IPS DF 19.7 (cell line): ENCODE results near the gene EHD4.

Experiments used
- DNase-seq: peaks from one replicate; pipeline ENCODE4 v3.0.0-alpha.2; 2013; ENCODE audit warnings: low read depth, low spot score

EHD4 gene

DNA sequence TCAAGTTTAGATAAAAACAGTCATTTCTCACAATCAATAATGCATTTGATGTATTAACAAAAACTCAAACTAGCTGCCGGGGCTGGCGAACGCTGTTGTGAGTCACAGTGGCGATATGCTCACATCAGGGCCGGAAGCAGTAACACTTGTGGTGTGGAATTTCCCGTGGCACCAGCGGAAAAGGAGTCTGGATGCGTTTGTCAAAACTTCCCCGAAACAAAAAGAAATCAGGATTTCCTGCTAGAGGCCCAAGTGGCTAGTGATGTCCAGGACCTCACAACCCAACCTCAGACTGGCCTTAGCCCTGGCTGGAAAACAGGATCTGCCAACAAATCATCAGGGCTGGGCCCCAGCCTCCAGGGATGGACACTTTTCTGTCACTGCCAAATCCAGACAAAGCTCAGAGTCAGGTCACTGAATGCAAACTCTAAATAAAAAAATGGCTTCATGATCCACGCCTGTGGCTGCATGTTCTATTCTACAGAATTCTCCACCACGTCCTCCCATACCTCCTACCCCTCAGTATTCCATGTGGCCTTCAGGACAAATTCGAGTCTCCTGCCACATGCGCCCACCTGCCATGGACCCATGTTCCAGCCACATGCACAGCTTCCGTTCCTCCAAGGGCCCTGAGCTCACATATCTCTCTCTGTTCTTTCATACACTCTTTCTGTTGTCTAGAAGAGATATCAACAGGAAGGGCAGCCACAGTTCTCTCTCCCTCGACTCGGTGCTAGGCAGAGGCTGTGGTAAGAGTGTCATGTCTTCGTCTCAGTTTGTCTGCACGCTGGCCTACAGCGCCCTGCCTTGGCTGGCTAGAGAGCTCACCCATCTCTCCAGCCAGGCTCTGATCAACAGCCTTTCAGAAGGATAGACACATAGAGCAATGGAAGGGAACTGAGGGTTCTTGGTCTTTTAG, 35.4 kb downstream of the EHD4 start:
- DNase-seq = no peak

DNA sequence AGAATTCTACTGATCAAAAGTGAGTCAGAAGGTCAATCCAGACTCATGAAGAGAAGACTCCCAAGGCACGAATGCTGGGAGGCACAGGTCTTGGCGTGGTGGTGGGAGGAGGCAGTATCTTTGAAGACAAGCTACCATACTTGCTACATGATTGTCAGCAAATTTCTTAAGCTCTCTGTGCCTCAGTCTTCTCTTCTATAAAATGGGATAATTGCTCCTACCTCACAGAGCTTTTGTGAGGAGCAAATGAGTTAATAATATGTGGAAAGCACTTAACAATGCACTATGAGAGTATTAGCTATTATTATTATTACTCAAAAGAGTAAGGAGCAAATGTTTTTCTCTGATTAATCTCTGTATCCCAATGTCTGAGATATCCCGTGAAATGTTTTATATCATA, 36.2 kb downstream of the EHD4 start:
- DNase-seq = no peak

- DNase-seq = no peak
Observed at GRCh38 chr15:41935566-41936020, 36.8 kb downstream of the EHD4 start.

DNA sequence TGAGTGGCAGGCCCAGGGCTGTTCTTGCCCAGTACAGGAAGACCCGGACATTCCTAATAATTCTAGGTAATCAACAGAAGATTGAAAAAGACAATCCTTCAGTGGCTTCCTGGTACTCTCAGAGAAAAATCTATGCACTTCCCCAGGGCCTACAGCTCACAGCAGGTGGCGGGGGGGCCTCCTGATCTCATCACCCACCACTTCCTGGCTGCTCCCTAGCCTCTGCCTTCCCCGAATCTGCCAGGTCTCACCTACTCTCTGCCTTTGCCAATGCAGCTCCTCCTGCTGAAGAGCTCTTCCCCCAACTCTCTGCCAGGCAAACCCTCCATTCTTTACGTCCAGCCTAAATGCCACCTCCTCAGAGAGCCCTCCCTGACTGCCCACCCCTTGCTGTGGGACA, 37.5 kb downstream of the EHD4 start:
- no peak for DNase-seq

- DNase-seq = no peak
Observed at GRCh38 chr15:41933771-41934170, 38.6 kb downstream of the EHD4 start.

GRCh38 chr15:41933326-41933725, 39.0 kb downstream of the EHD4 start:
- no peak for DNase-seq

GRCh38 chr15:41932511-41933289, 39.7 kb downstream of the EHD4 start:
- DNase-seq = no peak

- no peak for DNase-seq
Observed at GRCh38 chr15:41932101-41932500, 40.3 kb downstream of the EHD4 start.

GRCh38 chr15:41930867-41931222, 41.5 kb downstream of the EHD4 start:
- no peak for DNase-seq

GRCh38 chr15:41930221-41930866, 42.0 kb downstream of the EHD4 start:
- no peak for DNase-seq

GRCh38 chr15:41928637-41929620, 43.4 kb downstream of the EHD4 start:
- DNase-seq = no peak

DNA sequence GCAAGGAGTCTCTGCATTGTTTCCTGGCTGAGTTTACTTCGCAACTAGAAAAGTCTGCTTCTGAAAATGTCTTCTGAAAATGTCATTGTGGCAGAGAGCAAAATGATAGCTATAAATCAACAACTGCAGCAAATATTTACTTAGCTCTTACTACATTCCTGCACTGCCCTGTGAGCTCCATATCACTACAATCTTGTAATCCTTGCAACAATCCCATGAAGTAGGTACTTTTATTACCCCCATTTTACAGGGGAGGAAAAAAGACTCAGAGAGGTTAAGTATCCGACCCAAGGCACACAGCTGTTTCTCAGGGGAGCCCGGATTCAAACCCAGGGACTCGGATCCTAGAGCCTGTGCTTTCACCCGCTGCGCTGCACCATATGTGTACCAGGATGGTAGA, 44.3 kb downstream of the EHD4 start:
- no peak for DNase-seq

GRCh38 chr15:41927536-41927935, 44.8 kb downstream of the EHD4 start:
- no peak for DNase-seq

DNA sequence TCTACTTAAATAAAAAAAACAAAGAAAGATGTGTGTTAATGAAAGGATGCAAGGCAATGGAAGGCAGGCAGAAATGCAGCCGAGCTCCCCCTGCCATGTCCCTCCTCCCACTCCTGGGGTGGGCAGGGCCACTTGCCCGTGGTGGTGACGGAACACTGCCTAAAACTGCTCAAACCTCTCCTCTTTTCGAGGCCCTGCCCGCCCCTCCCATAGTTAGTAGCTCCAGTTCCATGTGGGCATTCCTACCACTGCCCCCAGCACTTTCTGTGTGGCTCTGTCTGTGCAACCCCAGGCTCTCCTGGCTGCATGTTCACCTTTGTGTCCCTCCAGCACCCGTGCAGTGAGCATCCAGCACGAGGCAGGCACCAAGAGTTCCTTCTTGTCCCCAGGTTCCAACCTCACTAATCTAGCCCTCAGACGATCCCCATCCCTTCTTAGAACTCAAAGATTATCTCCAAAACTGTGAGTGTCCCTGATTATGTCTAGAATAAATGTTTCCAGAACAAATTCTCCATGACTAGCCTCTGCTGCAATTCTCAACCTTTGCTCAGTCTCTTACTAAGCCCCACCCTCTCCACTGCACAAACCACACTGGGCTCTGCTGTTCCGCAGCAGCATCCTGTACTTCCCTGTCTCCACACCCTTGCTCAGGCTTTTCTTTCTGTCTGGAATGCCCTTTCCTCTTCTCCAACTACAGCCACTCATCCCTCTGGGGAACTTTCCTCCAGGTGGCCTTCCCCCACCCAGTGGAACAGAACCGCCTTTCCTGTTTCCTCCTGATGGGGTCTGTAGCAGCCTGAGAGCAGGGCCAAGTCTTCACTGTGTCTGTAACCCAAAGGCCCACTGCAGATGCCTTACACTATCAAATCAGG, 45.9 kb downstream of the EHD4 start:
- DNase-seq = no peak

GRCh38 chr15:41925086-41925608, 47.2 kb downstream of the EHD4 start:
- DNase-seq = no peak

DNA sequence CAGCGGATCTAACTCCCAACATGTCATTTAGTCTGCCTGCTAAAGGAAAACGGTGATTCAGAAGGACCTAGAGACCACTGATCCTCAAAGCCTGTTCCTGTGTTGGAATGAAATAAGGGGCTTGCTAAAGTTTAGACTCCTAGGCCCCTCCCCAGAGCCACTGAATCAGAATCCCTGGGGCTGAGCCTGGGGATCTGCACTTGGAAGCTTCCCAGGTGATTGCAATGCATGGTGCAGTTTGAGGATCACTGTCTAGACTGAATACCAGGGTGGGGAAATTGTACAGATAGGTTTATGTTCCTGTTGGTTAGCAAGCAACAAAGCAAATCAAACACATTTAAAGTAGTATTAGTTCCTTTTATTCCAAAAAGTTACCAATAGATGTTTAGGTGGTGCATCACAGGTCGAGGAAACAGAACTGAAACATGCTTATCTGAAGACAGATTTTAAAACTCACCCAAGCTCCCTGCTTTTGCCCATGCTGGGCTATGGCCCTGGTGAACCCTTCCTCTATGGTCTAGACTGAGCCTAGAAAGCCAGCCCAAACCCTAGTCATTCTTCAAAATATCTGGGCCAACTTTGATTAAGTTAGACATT, 48.9 kb downstream of the EHD4 start:
- no peak for DNase-seq

- no peak for DNase-seq
Observed at GRCh38 chr15:41922353-41922752, 50.0 kb downstream of the EHD4 start.

DNA sequence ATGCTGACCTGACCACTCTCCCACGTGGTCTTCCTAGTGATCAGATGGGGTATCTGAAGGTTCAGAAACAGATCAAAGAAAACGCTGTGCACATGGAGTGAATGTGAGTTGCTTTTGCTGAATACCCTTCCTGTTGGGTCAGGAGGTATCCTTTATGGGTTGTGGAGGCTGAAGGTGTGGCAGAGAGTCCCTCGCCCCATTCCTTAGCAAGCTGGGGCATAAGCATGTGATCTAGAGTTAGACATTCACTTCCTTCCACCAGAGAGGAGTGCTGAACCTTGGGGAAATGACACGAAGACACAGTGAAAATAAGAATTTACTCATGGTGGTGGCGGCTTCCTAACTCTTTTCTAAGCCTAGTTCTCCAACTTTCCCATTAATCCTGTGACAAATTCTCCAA, 50.7 kb downstream of the EHD4 start:
- DNase-seq = no peak

GRCh38 chr15:41921167-41921566, 51.2 kb downstream of the EHD4 start:
- DNase-seq = no peak
